ENCODE results near the gene LCN1. TPM values are rescaled to one million over a fixed set of nuclear protein-coding genes. Genes with fewer than 3 reads are reported as not detected.

The LCN1 gene
- total RNA-seq, 1 experiment from 2014 or later = not detected

DNA sequence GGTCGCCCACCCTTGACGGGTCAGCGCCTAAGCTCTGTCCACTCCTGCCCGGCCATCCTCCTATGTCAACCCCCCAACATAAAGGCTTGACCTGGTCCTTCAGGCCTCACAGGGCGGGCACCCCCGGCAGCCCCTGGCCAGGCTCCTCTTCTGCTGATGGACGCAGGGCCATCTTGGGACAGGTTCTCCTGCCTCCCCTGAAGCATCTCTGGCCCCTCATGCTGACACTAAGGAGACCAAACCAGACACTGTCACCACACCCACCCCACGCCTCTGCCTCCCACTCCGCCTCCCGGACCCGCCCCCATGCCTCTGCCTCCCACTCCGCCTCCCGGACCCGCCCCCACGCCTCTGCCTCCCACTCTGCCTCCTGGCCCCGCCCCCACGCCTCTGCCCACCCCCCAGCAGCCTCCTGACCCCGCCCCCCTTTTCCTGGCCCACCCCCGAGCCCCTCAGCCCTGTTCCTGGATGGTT is 31.5 kb downstream of the LCN1 start:
- no CpG with 5 or more reads among the region's 19 CpGs for WGBS (ENCODE audit: extremely low coverage, insufficient read length, low lambda C conversion rate)
- H3K9me3 Mint-ChIP-seq = peaks cover 0 to 3% of the 10 kb centered on the region in 2 experiments; a peak in 1 of 5 replicates

More for the DNA sequence above, 31.5 kb downstream of the LCN1 start:
- no peak overlapping the region for H3K56ac ChIP-seq (ENCODE audit: insufficient read length, low read depth, low read length)
- H3K4me1 ChIP-seq (ENCODE audit: insufficient read depth, low read length) = no peaks in the 10 kb centered on the region
- H3K27me3 ChIP-seq (ENCODE audit: insufficient read depth, low read length) = no peaks in the 10 kb centered on the region
- no peaks in the 10 kb centered on the region for H3K23me2 ChIP-seq (ENCODE audit: insufficient read length, low read depth, low read length, poor library complexity, severe bottlenecking)
- no peak overlapping the region for H2BK5ac ChIP-seq (ENCODE audit: insufficient read length, low read length)
- no peak overlapping the region for H2AFZ ChIP-seq (ENCODE audit: low read length)
- Mint-ChIP-seq H3K27ac (no peak overlapping the region), H3K36me3 (ENCODE audit: insufficient read depth in 1 of 3, low read depth in 3 of 3) (no peaks in the 10 kb centered on the region), H3K4me1 (peaks cover 5 to 11% of the 10 kb centered on the region in 2 experiments; a peak in 2 of 4 replicates), H3K27me3 (ENCODE audit: low read depth) (peaks cover 4% of the 10 kb centered on the region; the same call in 1 of the 2 replicates), H3K4me3 (no peak overlapping the region)
- H3K4me2 ChIP-seq (ENCODE audit: insufficient read depth, insufficient read length, low read length) = no peak overlapping the region
- H3T11ph ChIP-seq (ENCODE audit: low read length) = no peak overlapping the region
- no peak overlapping the region for H3K23ac ChIP-seq (ENCODE audit: insufficient read length, low read depth, low read length)
- no peak overlapping the region for H3K9ac ChIP-seq (ENCODE audit: extremely low read depth, insufficient read length, low read length)
- H2BK120ac ChIP-seq (ENCODE audit: low read depth, low read length, poor library complexity, severe bottlenecking) = no peak overlapping the region
- no peak overlapping the region for H4K8ac ChIP-seq (replicated peaks; ENCODE audit: insufficient read length, low read depth, low read length)
- no peak overlapping the region for H3K27ac ChIP-seq (ENCODE audit: insufficient read length, low read depth, low read length)
- no peak overlapping the region for H2AK5ac ChIP-seq (ENCODE audit: insufficient read length, low read length)
- H3K4ac ChIP-seq (ENCODE audit: low read depth, low read length) = no peak overlapping the region
- no peaks in the 10 kb centered on the region for H4K20me1 ChIP-seq (ENCODE audit: control insufficient read depth, insufficient read depth, insufficient read length)
- H4K91ac ChIP-seq (ENCODE audit: insufficient read length, low read depth, low read length) = no peak overlapping the region
- peak; percentile 63 for DNase-seq
- H3K79me2 ChIP-seq (ENCODE audit: insufficient read depth, low read length) = no peaks in the 10 kb centered on the region
- H3K14ac ChIP-seq (ENCODE audit: insufficient read depth, low read length) = no peak overlapping the region; the same call in 1 of the 2 replicates
- no peak overlapping the region for H3K18ac ChIP-seq (ENCODE audit: insufficient read length, low read depth, low read length)
- H3K9me3 ChIP-seq (ENCODE audit: control insufficient read depth, low read depth, low read length) = no peaks in the 10 kb centered on the region
- TF ChIP-seq, protein P1, sequence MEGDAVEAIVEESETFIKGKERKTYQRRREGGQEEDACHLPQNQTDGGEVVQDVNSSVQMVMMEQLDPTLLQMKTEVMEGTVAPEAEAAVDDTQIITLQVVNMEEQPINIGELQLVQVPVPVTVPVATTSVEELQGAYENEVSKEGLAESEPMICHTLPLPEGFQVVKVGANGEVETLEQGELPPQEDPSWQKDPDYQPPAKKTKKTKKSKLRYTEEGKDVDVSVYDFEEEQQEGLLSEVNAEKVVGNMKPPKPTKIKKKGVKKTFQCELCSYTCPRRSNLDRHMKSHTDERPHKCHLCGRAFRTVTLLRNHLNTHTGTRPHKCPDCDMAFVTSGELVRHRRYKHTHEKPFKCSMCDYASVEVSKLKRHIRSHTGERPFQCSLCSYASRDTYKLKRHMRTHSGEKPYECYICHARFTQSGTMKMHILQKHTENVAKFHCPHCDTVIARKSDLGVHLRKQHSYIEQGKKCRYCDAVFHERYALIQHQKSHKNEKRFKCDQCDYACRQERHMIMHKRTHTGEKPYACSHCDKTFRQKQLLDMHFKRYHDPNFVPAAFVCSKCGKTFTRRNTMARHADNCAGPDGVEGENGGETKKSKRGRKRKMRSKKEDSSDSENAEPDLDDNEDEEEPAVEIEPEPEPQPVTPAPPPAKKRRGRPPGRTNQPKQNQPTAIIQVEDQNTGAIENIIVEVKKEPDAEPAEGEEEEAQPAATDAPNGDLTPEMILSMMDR (conservative IDR thresholded peaks at IDR 0.05) = no peak
- no peaks in the 10 kb centered on the region for H3K79me1 ChIP-seq (ENCODE audit: insufficient read depth, low read depth, low read length, poor library complexity, severe bottlenecking)
- H2BK12ac ChIP-seq (ENCODE audit: insufficient read length, low read depth, low read length) = no peak overlapping the region
- no peak overlapping the region for H2BK15ac ChIP-seq (ENCODE audit: low read depth, low read length)
- H4K5ac ChIP-seq (ENCODE audit: insufficient read length, low read depth, low read length) = no peak overlapping the region
- H2BK20ac ChIP-seq (ENCODE audit: low read depth, low read length, poor library complexity, severe bottlenecking) = no peak overlapping the region
